ENCODE data around the gene EID2. TPM values are rescaled to one million over a fixed set of nuclear protein-coding genes. Genes with fewer than 3 reads are reported as not detected.

The EID2 gene
- polyA plus RNA-seq, 1 donor (not counting 4 experiments of a cell fraction or from before 2014, with no cell fraction given): 12.9 TPM

DNA sequence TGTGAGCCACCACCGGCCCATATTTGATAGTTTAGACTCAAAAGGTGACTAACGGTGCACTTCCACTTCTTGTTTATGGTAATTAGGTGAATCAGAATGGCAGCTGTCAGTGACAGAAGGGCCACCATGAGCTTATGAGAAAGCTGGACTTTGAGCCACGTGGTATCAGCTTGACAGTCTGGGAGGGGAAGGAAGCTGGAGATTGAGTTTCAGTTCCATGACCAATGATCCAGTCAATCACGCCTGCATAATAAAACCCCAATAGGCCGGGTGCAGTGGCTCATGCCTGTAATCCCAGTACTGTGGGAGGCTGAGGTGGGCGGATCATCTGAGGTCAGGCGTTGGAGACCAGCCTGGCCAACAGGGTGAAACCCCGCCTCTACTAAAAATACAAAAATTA lies 15.5 kb downstream of the EID2 start:
- no peak overlapping the region for H2AFZ ChIP-seq (ENCODE audit: control insufficient read depth, low read length)
- H3K27me3 ChIP-seq (ENCODE audit: control insufficient read depth, extremely low read depth, insufficient read depth, low read length): no peaks in the 10 kb centered on the region
- FAIRE-seq: no peak
- no peaks in the 10 kb centered on the region for H4K20me1 ChIP-seq (ENCODE audit: control insufficient read depth, extremely low read depth, insufficient read depth, low read length)
- H3K79me2 ChIP-seq (ENCODE audit: control insufficient read depth, insufficient read depth, low read length): no peaks in the 10 kb centered on the region
- no peak overlapping the region for H3K4me3 ChIP-seq (ENCODE audit: control insufficient read depth in 2 of 3, extremely low read depth in 1 of 3, insufficient read depth in 2 of 3, low read depth in 1 of 3, low read length in 3 of 3)
- no peak overlapping the region for H3K4me2 ChIP-seq (ENCODE audit: control insufficient read depth, extremely low read depth, insufficient read depth, low read depth, low read length)
- H3K9ac ChIP-seq (ENCODE audit: control insufficient read depth, extremely low read depth, insufficient read depth, low read length): no peak overlapping the region
- no peak for TF ChIP-seq EZH2 (IDR thresholded peaks at IDR 0.05; ENCODE audit: low read length)
- TF ChIP-seq, protein P1, sequence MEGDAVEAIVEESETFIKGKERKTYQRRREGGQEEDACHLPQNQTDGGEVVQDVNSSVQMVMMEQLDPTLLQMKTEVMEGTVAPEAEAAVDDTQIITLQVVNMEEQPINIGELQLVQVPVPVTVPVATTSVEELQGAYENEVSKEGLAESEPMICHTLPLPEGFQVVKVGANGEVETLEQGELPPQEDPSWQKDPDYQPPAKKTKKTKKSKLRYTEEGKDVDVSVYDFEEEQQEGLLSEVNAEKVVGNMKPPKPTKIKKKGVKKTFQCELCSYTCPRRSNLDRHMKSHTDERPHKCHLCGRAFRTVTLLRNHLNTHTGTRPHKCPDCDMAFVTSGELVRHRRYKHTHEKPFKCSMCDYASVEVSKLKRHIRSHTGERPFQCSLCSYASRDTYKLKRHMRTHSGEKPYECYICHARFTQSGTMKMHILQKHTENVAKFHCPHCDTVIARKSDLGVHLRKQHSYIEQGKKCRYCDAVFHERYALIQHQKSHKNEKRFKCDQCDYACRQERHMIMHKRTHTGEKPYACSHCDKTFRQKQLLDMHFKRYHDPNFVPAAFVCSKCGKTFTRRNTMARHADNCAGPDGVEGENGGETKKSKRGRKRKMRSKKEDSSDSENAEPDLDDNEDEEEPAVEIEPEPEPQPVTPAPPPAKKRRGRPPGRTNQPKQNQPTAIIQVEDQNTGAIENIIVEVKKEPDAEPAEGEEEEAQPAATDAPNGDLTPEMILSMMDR (optimal IDR thresholded peaks at IDR 0.05 in 1 of 3, IDR thresholded peaks at IDR 0.05 in 1 of 3, conservative IDR thresholded peaks at IDR 0.05 in 1 of 3; ENCODE audit: extremely low read depth in 1 of 3, insufficient read depth in 2 of 3, low read length in 3 of 3): no peak
- no peaks in the 10 kb centered on the region for H3K4me1 ChIP-seq (ENCODE audit: control insufficient read depth, extremely low read depth, insufficient read depth, low read length)
- H3K27ac ChIP-seq (ENCODE audit: control insufficient read depth, insufficient read depth, low read length): no peak overlapping the region
- H3K9me1 ChIP-seq (ENCODE audit: control insufficient read depth, extremely low read depth, insufficient read depth, low read length): no peaks in the 10 kb centered on the region
- no peaks in the 10 kb centered on the region for H3K36me3 ChIP-seq (ENCODE audit: control insufficient read depth in 2 of 2, extremely low read depth in 1 of 2, insufficient read depth in 2 of 2, low read length in 2 of 2)
- DNase-seq (ENCODE audit: low read depth, low spot score): no peak
- H3K9me3 ChIP-seq (ENCODE audit: control insufficient read depth, low read depth, low read length): no peaks in the 10 kb centered on the region
- dilution Hi-C loops (cut with MboI; ENCODE audit: extremely low pct_ligation_motif_present, low sequenced_read_pairs): no loop called here

DNA sequence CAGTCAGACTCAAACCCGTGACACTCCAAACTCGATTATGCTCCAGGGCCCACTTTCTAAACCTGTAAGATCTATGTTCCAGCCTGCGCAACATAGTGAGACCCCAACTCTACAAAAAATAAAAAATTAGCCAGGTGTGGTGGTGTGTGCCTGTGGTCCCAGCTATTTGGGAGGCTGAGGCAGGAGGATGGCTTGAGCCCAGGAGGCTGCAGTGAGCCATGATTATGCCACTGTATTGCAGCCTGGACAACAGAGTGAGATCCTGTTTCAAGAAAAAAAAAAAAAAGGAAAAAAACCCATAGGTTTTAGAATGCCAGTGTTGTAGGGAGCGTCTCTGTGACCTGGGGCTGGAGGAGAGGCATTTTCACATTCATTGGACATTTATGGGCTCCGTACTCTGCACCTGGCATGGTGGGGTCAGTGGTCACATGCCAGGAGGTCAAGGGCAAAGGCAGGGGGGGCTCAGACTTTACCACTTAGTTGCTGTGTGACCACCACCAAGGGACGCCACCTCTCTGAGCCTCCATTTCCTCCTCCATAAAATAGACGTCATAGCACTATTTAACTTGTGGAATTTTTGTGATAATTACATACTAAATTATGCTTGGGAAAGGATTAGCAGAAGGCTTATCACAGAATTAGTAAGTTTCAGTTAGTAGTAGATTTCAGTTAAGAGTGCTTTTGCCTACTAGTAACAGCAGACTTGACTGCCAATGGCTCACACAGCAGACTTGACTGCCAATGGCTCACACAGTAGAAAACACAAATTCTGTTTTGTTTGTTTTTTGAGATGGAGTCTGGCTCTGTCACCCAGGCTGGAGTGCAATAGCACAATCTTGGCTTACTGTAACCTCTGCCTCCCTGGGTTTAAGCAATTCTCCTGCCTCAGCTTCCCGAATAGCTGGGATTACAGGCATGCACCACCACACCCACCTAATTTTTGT lies 19.1 kb downstream of the EID2 start:
- Histone ChIP-seq H4K20me1 (ENCODE audit: control insufficient read depth, extremely low read depth, insufficient read depth, low read length) (no peaks in the 10 kb centered on the region), H3K4me1 (ENCODE audit: control insufficient read depth, extremely low read depth, insufficient read depth, low read length) (peaks cover 9% of the 10 kb centered on the region), H3K36me3 (ENCODE audit: control insufficient read depth in 2 of 2, extremely low read depth in 1 of 2, insufficient read depth in 2 of 2, low read length in 2 of 2) (no peaks in the 10 kb centered on the region), H3K27ac (ENCODE audit: control insufficient read depth, insufficient read depth, low read length) (no peak overlapping the region), H2AFZ (ENCODE audit: control insufficient read depth, low read length) (no peak overlapping the region), H3K4me2 (ENCODE audit: control insufficient read depth, extremely low read depth, insufficient read depth, low read depth, low read length) (no peak overlapping the region), H3K9me1 (ENCODE audit: control insufficient read depth, extremely low read depth, insufficient read depth, low read length) (no peaks in the 10 kb centered on the region), H3K79me2 (ENCODE audit: control insufficient read depth, insufficient read depth, low read length) (no peaks in the 10 kb centered on the region), H3K4me3 (ENCODE audit: control insufficient read depth in 2 of 3, extremely low read depth in 1 of 3, insufficient read depth in 2 of 3, low read depth in 1 of 3, low read length in 3 of 3) (no peak overlapping the region), H3K27me3 (ENCODE audit: control insufficient read depth, extremely low read depth, insufficient read depth, low read length) (peaks cover 24% of the 10 kb centered on the region), H3K9me3 (ENCODE audit: control insufficient read depth, low read depth, low read length) (no peaks in the 10 kb centered on the region), H3K9ac (ENCODE audit: control insufficient read depth, extremely low read depth, insufficient read depth, low read length) (no peak overlapping the region)
- no peak for TF ChIP-seq EZH2 (IDR thresholded peaks at IDR 0.05; ENCODE audit: low read length)
- TF ChIP-seq, protein P1 (optimal IDR thresholded peaks at IDR 0.05 in 1 of 3, IDR thresholded peaks at IDR 0.05 in 1 of 3, conservative IDR thresholded peaks at IDR 0.05 in 1 of 3; ENCODE audit: extremely low read depth in 1 of 3, insufficient read depth in 2 of 3, low read length in 3 of 3): no peak
- no peak for DNase-seq (ENCODE audit: low read depth, low spot score)
- no peak for FAIRE-seq
- dilution Hi-C loops (cut with MboI; ENCODE audit: extremely low pct_ligation_motif_present, low sequenced_read_pairs): no loop called here
